Spleen (tissue), 7 donors: Measurements from ENCODE around the gene TDRD12.

Experiments
- POLR2A ChIP-seq, 3 donors: fragments of 450-650 bp; IDR thresholded peaks; one replicate each; pipeline ENCODE4 v1.5.1; 2017; ENCODE audit warnings: antibody characterized with exemption in 3 of 3, mild to moderate bottlenecking in 1 of 3
- TF ChIP-seq, protein P1 (sequence below), 11 experiments: fragments of 200-600 bp in 7 of 11; fragments of 450-650 bp in 4 of 11; sonication (generic) in 4 of 11; IDR thresholded peaks in 8 of 11; conservative IDR thresholded peaks in 3 of 11; 1 replicate in 7 of 11; 2 replicates in 4 of 11; pipeline versions ENCODE4 v1.4.0 to v1.8.0; 2016 to 2021; ENCODE audit warnings: antibody characterized with exemption in 11 of 11, inconsistent platforms in 4 of 11, mild to moderate bottlenecking in 1 of 11
- donor health status: DM: no; HTN: no; CAD: no; lungs with moderate emphysema.
- donor health status: DM: no; HTN: no; CAD: no.
- donor health status: DM: no; HTN: no; CAD: no.

DNA sequence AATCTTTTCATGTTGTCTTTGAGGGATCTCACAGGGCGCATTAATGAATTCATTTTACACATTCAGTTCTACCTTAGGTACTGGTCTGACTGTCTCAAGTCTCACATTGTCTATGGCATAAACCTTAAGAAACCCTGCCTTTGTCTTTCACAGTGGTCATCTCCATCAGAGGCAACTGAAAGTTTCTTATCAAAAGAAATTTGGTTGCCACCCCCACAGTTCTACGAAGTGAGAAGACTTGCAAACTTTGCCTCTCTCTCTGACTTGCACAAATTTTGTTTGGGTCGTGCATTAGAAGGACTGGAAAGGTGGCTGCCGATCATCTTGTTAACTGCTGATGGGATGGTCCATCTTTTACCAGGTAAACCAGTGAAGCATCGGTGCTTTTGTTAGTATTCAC, 10.5 kb upstream of the TDRD12 start:
- TF ChIP-seq POLR2A (IDR thresholded peaks at IDR 0.05): no peak
- TF ChIP-seq, protein P1, sequence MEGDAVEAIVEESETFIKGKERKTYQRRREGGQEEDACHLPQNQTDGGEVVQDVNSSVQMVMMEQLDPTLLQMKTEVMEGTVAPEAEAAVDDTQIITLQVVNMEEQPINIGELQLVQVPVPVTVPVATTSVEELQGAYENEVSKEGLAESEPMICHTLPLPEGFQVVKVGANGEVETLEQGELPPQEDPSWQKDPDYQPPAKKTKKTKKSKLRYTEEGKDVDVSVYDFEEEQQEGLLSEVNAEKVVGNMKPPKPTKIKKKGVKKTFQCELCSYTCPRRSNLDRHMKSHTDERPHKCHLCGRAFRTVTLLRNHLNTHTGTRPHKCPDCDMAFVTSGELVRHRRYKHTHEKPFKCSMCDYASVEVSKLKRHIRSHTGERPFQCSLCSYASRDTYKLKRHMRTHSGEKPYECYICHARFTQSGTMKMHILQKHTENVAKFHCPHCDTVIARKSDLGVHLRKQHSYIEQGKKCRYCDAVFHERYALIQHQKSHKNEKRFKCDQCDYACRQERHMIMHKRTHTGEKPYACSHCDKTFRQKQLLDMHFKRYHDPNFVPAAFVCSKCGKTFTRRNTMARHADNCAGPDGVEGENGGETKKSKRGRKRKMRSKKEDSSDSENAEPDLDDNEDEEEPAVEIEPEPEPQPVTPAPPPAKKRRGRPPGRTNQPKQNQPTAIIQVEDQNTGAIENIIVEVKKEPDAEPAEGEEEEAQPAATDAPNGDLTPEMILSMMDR (IDR thresholded peaks at IDR 0.05 in 8 of 11, conservative IDR thresholded peaks at IDR 0.05 in 3 of 11): no peak
